GM18909 (cell line): Measurements from ENCODE around the gene XK.
"Not testable (repeated sequence)": the region's sequence is repeated elsewhere in the genome, so short reads cannot be mapped to it uniquely, and the experiment has no call there.

Source experiments
- ATAC-seq: cut with Tn5 transposase; IDR thresholded peaks from one replicate; pipeline ENCODE4 v1.9.1; 2021; ENCODE audit warnings: mild to moderate bottlenecking; ENCODE audit not compliant: unreplicated experiment, poor library complexity

The XK gene, protein sequence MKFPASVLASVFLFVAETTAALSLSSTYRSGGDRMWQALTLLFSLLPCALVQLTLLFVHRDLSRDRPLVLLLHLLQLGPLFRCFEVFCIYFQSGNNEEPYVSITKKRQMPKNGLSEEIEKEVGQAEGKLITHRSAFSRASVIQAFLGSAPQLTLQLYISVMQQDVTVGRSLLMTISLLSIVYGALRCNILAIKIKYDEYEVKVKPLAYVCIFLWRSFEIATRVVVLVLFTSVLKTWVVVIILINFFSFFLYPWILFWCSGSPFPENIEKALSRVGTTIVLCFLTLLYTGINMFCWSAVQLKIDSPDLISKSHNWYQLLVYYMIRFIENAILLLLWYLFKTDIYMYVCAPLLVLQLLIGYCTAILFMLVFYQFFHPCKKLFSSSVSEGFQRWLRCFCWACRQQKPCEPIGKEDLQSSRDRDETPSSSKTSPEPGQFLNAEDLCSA

DNA sequence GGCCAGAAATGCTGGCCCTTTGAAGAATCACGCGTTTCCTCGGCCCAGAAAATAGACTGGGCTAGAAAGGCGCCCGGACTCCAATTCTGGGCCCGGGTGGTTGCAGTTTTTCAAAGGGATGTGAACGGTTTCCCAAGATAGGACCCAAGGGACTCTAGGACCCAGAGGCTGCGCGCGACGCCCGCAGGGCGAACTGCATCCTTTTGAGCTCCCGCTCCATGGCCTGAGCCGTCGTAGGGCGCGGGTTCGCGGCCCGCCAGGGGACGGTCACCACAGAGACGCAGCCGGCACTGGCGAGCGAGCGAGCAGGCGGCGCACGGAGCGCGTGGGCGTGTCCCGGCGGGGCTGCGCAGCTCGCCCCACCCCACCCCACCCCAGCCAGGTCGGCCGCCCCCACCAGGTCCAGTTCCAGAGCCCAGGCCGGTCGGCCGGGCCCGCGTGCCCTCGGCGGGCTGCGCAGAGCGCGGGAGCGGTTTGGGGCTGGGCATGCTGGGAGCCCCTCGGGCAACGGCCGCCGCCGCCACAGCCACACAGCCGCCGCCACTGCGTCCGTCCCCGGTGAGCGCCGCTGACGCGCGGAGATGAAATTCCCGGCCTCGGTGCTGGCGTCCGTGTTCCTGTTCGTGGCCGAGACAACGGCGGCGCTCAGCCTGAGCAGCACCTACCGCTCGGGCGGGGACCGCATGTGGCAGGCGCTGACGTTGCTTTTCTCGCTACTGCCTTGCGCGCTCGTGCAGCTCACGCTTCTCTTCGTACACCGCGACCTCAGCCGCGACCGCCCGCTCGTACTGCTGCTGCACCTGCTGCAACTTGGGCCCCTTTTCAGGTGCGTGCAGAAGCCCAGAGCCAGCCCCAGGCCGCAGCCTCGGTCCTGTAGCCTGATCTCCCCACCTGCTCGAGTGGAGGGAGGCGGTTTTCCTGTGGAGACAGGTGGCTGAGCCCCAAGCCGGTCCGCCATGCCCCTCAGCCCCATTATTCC lies at the start of gene XK:
Gene XK (plus strand): TSS at position 411 of the 979 bp plus-strand sequence. CDS start 171 bp downstream, at position 582.
- ATAC-seq = peak; percentile 83

DNA sequence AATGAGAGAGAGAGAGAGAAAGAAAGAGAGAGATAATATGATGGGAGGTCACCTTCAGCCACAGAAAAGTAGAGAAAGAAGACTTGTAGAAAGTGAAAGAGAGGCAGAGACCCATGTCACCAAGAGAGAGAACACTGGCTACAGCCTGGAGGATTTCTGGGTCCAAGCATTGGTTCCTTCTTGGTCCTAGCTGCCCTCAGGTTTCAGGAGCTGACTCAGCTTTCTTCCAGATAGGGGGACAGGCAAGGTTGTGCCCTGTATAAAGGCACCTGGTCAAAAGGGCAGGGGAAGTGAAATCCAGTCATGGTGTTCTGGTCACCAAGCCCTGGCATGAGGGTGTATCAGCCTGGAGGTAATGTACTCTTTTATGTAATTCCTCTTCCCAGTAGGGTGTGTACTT lies 47.5 kb upstream of the XK start:
- no peak for ATAC-seq

DNA sequence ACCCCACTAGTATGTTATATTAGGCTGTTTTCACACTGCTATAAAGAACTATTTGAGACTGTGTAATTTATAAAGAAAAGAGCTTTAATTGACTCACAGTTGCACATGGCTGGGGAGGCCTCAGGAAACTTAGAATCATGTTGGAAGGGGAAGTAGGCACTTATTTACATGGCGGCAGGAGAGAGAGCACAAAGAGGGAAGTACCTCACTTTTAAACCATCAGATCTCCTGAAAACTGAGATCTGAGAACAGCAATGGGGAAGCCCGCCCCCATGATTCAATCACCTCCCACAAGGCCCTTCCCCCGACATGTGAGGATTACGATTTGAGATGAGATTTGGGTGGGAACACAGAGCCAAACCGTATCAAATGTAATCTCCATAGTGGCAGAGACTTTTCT lies 45.4 kb upstream of the XK start:
- no peak for ATAC-seq

DNA sequence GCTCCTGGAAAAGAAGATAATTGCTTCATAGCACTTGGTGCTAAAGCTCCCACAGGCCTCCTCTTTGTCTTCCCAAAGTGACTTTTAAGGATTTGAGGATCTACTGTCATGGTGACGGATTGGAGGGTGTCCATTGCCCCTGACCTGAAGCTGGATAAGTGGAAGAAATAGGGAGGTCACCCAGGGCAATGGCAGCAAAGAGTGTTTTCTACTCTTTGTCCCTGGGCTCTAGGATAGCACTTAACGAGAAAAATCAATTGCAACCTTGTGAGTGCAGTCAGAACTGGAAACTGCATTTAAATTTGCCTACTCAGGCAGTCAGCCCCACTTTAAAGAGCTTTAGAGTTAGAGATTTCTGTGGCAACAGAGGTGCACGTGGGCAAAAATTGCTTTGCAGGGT lies 43.7 kb upstream of the XK start:
- ATAC-seq = no peak

DNA sequence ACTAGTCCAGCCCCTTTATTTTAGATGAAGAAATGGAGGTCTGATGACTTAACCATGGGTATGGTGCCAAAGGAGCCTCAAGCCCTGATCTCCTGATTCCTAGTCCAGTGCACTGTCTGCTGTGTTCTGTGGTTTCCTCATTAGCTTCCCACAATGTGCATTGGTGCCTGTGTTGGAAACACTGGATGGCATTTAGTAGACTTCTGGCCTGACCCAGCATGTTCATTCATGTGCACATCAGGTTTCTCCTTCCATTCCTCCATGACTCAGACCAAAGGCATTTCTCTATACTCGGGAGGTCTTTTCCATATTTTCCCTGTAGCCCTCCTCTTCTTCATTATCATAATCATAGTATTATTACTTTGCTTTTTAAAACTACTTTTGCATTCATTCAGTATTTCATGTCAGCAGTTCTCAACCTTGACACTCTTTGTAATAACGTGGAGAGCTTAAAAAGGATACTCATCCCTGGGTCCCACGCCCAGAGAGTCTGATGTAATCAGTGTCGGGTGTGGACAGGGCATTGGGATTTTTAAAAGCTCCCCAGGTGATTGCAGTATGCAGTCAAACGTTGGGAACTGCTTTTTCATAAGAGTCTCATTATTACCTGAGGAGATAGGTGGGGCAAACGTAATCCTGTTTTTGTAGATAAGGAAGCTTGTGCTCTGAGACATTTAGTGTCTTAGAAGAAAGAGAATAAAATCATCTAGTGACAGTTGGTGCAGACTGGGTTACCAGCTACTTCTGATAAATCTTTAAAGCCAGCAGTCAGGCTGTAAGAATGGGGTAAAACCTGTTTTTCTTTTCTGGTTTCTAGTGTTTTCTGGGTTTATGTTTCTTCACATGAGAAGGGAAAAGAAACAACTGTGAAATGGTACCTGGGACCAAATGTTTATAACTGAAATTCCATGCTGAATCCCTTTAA lies 40.9 kb upstream of the XK start:
- no peak for ATAC-seq

DNA sequence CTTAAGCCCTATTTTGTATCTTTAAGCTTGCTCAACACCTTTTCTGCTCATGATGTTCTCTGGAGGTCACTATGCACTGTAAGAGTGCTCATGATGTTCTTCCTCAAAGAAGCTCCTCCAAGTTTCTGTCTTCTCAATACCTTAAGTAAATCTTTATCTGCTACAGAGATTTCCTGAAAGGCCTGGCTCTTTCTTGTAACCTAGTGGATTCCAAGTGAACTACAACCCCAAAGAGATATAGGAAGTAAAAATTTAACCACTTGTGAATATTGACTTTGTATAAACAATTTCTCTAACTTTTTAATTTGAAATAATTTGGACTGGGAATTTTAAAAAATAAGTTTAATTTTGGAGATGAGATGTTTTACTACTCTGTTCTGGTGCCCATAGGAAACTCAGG lies 39.3 kb upstream of the XK start:
- no peak for ATAC-seq

DNA sequence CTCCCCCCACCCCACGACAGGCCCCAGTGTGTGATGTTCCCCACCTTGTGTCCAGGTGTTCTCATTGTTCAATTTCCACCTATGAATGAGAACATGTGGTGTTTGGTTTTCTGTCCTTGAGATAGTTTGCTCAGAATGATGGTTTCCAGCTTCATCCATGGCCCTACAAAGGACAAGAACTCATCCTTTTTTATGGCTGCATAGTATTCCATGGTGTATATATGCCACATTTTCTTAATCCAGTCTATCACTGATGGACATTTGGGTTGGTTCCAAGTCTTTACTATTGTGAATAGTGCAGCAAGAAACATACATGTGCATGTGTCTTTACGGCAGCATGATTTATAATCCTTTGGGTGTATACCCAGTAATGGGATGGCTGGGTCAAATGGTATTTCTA lies 34.7 kb upstream of the XK start:
- ATAC-seq = not testable (repeated sequence)

DNA sequence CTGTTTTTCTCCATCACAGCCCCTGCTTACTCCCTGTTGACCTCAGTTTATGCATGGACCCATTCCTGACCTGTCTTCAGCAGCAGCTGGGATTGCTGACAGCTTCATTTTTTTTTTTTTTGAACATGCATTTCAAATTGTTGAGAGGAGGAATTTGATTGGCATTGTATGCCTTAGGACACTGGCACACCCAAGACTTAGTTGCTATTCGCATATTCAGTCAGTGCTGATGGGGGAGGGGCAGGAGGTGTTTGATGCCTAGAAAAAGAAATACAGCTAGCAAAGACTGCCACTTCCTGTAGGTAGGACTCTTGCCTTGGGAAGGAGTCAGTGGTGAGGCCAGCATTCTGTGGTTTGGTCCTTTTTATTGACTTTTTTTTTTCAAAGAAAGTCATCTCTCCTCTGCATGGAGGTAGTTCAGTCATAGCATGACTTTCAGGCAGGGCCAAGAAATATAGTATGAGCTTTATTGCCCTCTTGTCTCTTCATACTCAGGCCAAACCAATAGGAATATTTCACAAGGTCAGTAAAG lies 33.6 kb upstream of the XK start:
- ATAC-seq = no peak

DNA sequence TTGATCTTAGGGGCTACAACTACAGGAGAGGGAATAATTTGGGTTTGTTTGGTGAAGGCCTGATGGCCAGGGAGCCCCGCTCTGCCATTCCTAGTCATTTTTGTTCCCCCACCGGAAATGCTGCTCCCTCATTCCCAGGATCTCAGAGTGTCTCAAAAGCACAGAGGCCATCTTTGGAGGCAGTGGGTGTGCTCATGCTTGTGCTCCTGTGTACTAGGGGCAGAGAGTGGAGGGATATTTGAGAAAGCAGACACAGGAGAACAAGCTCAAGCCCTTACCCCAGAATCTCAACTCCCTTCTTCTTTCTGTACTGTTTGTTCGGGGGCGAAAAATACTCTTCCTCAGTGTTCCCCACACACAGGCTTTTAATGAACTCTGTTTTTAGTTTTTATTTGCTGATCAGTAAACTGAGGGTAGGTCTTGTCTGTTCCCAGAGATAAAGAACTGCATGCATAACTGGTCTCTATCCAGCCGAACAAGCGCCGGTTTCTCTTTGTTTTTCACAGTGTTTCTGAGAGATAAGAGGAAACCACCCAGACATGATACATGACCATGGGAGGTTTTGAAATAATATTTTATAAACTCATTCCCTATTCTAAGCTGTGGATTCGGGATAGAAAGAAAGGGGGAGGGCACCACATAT lies 32.9 kb upstream of the XK start:
- no peak for ATAC-seq

DNA sequence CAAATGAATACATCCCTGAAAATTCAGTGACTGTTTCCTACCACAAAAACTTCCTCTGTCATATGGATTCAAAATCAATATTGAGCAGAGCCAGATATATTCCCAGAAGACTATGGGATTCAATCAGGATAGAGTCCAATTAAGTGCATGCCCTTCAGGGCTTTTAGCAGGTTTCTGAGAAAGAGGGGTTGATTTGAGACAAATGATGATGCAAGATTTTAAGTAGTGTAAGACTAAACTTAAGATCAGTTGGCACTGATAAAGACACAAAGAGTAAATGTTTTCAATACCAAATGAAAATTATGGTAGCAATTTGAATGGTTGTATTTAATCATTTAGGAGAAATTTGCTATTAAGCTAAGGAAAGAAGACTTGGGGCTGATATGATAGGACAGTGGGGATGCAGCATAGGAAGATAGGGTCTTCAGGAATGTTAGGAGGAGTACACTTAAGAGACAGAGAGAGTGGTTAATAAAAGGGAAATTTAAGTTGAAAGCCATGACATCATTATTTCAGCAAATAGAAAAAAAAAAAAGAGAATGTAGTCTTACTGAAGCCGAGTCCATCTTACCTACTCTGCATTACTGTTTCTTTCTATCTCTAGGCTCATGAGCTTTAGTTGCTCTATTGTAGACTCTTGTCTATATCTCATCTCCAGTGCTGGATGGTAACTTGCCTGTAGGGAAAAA lies 32.0 kb upstream of the XK start:
- ATAC-seq = no peak

DNA sequence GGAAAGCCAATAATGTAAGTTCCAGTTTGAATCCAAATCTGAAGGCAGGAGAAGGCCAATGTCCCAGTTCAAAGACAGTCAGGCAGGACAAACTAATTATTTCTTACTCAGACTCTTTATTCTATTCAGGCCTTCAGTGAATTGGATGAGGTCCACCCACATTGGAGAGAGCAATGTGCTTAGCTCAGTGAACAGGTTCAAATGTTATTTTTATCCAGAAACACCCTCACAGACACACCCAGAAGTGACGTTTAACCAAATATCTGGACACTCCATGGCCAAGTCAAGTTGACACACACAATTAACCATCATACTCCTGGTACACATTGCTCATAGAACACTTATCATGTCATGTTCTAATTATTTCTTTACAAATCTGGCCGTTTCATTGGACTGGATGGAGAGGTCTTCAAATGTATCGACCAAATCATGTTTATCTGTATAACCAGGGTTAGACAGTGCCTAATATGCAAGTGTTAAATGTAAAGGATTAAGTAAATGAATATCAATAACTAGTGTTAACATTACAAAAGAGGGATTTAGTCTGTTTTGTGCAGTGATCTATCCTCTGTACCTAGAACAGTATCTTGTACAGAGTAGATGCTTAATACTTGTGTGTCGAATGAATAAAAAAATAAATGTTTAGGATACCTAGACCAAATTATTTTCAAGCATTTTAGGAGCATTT lies 27.1 kb upstream of the XK start:
- ATAC-seq = no peak

DNA sequence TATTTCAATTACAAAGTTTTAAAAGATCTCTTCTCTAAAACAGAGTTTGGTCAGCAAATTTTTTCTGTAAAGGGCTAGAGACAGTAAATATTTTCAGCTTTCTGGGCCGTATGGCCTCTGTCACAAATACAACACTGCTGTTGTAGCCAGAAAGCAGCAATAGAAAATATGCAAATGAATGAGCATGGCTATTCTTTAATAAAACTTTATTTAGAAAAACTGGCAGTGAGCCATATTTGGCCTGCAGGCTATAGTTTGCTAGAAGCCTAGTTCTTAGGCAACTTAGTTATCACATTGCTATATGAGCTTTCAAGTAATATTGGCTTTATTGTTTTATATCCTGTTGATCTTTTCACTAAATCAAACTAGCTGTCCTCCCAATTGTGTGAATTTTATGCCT lies 26.5 kb upstream of the XK start:
- ATAC-seq = no peak

DNA sequence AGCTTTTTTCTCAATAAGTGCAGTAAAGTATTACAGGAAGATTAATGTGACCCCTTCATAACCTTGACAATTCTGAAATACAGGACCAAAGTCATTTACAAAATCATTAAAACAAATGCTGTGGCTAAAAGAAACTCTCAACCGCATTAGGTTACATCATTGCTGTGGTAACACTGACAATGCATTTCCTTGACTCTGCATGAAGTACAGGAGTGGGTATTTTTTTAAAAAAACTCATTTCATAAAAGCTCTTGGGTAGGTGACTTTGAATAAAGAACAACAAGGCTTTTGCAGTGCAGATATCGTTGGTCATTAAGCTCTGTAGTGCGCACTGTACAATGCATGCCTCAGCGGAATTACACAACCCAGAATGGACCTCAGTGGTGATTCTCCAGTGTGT lies 23.4 kb upstream of the XK start:
- no peak for ATAC-seq

DNA sequence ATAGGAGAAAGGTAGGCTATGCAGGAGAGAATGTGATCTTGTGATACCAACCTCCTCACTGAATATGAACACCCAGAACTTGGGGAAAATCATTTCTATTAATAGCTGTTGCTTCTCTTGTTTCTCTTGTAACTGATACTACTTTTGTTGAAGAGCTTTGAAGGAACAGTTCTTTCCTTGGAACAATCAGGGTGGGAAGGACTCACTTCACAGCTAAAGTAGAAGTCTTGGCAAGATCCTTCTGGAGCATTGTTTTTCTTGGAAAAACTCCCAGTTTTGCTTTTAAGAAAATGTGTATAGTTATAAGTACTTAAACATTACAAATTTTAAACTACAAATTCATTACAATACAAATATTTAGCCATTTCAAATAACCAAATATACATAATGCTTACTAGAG lies 19.1 kb upstream of the XK start:
- no peak for ATAC-seq

DNA sequence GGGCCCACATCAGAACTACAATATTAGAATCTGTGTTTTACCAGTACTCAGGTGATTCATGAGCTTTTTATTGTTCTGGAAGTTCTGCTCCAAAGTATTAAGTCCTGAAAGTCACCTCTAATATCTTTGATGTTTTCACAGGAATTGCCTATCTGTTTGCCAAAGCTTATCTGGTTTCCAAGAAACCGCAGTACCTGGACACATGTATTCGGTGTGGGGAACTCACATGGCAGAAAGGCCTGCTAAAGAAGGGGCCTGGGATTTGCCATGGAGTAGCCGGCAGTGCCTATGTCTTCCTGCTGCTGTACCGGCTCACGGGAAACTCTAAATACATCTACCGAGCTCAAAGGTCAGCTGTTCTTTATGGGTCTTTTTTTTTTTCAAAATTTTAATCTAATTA lies 18.4 kb upstream of the XK start:
- no peak for ATAC-seq

DNA sequence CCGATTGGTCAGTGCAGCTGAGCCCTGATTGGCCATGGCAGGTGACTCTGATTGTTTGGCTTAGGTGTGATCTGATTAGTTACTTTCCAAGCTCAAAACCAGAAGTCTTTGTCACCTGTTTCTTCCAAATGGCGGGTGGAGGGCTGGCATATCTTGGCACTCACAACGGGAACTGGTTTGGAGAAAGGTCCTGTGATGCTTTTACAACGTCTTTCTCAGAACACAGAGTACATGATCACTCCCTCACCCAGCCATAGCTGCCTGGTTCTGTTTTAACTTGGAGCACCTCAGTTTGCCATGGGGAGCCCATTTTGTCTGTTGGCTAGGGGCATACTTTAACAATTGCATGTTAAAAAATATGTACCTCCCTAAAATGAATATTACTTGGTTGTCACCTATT lies 13.0 kb upstream of the XK start:
- ATAC-seq = no peak

DNA sequence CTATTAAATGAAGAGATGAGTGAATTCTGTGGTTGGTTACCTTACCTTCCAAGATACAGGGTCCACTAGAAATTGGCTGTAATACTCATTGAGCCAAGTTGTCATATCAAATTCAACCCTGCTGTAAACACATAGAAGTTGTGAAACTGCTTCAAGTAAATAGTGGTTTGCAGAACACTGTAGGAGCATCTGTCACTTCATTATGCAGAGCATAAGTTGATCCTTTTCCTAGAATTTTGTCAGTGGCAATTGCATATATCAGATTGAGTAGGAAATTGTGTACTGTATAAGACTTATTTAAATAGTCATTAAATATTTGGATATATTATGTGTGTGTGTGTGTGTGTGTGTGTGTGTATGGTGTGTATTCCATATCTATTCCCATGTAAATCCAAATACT lies 8.8 kb upstream of the XK start:
- ATAC-seq = no peak

DNA sequence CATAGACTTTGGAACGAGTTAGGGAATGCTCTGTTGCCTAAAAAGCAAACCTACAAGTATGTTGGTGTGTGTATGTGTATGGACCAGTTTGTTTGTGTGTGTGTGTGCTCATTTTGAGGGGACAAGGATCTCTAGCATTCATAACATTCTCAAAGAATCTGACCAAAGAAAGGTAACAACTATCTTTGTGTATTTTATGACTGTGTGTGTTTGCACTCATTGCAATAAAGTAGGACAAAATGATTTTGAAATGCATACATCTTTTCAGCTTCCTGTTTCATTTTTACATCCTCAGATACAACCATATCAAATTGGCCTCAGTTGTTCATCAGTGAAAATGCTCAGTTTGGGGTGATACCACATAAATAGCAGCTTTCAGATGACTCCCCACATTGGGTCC lies 8.3 kb upstream of the XK start:
- peak; percentile 4 for ATAC-seq
